Erythroblast (primary cell): Measurements from ENCODE around the gene SMO.

Experiments
- GATA1 ChIP-seq: IDR thresholded peaks from 2 replicates; pipeline ENCODE4 v1.6.1; 2011; ENCODE audit warnings: low read depth, mild to moderate bottlenecking, control low read depth, low read length, moderate library complexity
- POLR2A ChIP-seq: IDR thresholded peaks from 2 replicates; pipeline ENCODE4 v1.6.1; 2011; ENCODE audit warnings: mild to moderate bottlenecking, low read length

GRCh38 chr7:129202058-129202777 lies 13.8 kb downstream of the SMO start:
- TF ChIP-seq POLR2A, result no peak
- no peak for TF ChIP-seq GATA1
